HG03442 (cell line): ENCODE data around the gene TTYH3.
A peak's percentile ranks its signal among the peaks of the same experiment; 100 is the strongest.

Source experiments
- ATAC-seq: cut with Tn5 transposase; IDR thresholded peaks from one replicate; pipeline ENCODE4 v1.9.1; 2021; ENCODE audit warnings: mild to moderate bottlenecking, moderate library complexity; ENCODE audit not compliant: unreplicated experiment

The TTYH3 gene

DNA sequence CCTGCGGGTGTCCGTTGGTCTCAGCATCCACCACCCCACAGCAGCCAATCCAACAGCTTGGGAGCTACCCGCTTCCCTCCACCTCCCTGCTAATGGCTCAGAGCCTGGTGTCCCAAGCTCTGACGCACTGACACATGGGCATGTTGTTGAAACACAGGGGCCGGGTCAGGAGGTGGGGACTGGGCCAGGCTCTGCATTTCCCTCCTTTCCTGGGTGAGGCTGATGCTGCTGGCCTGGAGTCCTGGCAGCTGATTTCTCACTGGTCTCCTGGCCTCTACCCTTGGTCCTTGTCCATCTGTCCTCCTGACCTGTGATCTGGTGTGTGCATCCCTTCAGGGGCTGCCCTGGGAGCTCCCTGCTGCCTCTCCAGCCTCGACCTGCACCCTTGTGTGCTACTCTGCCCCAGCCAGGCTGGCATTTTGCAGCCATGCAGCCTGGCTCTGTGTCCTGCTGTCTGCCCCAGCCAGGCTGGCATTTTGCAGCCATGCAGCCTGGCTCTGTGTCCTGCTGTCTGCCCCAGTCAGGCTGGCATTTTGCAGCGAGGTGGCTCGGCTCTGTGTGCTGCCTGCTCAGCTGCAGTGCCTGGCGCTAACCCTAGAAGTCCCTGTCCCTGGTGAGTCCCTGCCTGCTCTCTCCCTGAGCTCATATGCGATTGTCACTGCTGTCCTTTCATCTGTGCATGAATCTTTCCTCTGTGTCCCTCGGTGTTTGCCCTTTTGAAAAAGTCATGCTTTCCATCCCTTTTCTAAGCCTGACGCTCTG is 70.2 kb downstream of the TTYH3 start:
- ATAC-seq, result no peak

DNA sequence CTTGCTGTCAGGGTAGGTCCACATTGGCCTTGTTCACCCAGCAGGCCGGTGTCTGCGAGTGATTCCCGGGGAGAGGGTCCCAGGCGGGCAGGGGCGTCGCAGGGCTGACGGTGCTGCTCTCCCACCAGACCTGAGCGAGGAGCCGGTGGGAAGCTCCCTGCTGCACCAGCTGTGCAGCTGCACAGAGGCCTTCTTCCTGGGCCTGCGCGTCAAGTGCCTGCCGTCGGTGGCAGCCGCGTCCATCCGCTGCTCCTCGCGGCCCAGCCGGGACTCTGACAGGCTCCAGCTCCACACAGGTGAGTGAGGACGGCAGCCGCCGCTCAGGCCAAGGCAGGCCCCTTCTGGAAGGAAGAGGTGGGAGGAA is 70.8 kb downstream of the TTYH3 start:
- no peak for ATAC-seq

DNA sequence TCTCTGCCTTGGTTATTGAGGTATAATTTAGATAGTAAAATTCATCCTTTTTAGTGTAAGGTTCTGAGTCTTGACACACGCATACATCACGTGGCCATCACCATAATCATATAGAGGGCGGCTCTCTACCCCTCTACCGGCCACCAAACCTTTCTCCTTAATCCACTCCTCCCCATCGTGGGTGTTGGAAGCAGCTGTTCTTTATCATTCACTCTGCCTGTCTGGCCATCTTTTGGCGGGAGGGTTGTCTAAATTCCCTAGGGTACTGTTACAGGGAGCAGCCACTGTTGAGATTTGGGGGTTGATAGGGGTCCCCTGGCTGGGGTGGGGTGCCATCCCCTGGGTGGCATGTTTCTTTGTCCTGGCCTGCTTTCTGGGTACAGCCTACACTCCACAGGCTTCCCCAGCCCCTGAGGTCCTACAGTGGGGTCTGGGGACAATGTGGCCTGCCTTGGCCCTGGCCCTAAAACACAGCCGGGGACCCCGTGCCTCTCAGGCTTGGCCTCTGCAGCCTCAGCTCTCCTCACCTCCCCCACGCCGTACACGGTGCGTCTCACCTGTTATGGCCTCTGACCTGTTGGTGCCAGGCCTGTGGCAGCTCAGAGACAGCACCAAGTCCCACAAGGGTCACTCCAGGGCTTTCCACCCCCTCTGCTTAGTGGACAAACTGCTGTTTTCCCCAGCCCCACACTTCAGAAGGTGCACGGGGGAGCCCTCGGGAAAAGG is 73.7 kb downstream of the TTYH3 start:
- ATAC-seq, result no peak

DNA sequence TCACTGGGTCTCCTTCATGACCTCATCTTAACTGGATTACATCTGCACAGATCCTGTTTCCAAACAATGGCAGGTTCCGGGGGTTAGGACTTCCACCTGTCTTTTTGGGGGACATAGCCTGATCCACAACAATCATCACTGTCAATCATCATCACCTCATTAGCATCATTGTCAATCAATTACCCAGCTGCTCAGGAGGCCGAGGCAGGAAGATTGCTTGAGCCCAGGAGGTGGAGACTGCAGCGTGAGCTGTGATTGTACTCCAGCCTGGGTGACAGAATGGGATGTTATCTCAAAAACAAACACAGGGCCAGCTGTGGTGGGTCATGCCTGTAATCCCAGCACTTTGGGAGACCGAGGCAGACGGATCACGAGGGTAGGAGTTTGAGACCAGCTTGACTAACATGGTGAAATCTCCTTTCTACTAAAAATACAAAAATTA is 74.9 kb downstream of the TTYH3 start:
- ATAC-seq, result no peak

DNA sequence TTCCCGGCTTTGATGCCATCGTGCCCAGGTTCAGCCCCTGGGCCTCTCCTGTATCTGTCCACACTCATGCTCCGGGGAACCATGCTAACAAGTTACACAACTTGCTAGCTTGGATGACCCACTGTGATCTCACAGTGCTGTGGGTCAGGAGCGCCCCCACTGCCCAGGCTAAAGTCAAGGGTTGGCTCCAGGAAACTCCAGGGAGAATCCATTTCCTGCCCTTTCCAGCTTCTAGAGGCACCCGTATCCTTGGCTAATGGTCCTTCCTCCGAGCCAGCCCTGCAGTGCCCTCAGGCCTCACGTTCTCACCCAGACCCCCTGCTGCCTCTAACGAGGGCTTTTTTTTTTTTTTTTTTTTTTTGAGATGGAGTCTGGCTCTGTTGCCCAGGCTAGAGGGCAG is 75.7 kb downstream of the TTYH3 start:
- no peak for ATAC-seq

DNA sequence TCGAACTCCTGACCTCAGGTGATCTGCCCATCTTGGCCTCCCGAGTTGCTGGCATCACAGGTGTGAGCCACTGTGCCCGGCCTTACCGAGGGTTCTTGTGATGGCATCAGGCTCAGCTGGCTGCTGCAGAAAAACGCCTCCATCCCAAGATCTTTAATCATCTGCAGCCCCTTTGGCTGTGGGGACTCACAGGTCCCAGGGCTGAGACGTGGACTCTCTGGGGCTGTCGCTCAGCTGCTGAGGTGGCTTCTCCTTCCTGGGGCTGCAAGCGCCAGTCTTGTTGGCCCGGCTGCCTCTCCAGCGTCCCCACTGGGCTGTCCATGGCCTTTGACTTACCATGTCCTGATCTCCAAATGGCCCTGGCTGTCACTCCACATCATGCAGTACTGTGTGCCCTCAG is 76.3 kb downstream of the TTYH3 start:
- no peak for ATAC-seq

DNA sequence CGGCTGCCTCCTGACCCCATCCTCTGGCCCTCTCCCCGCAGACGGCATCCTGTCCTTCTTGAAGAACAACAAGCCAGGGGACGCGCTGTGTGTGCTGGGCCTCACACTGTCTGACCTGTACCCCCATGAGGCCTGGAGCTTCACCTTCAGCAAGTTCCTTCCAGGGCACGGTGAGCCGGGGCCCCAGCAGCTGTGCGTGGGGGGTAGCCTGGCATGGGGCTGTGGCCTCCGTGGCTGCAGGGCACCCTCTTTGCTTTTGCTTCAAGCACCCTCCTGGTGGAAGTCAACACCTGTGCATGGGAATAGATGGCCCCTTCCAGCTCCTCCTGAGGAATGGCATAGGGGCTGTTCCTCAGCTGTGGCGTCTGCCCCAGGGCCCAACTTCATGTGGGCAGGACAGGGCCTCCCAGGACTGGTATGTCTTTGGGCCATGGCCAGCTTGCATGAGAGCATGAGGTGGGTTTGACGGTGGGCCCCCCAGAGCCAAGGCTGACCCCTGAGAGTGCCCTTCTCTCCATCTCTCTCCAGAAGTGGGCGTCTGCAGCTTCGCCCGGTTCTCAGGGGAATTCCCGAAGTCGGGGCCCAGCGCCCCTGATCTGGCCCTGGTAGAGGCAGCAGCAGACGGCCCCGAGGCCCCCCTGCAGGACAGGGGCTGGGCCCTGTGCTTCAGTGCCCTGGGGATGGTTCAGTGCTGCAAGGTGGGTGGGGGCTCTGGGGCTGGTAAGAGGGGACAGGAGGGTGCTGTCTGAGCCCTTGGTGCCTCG is 76.9 kb downstream of the TTYH3 start:
- no peak for ATAC-seq

DNA sequence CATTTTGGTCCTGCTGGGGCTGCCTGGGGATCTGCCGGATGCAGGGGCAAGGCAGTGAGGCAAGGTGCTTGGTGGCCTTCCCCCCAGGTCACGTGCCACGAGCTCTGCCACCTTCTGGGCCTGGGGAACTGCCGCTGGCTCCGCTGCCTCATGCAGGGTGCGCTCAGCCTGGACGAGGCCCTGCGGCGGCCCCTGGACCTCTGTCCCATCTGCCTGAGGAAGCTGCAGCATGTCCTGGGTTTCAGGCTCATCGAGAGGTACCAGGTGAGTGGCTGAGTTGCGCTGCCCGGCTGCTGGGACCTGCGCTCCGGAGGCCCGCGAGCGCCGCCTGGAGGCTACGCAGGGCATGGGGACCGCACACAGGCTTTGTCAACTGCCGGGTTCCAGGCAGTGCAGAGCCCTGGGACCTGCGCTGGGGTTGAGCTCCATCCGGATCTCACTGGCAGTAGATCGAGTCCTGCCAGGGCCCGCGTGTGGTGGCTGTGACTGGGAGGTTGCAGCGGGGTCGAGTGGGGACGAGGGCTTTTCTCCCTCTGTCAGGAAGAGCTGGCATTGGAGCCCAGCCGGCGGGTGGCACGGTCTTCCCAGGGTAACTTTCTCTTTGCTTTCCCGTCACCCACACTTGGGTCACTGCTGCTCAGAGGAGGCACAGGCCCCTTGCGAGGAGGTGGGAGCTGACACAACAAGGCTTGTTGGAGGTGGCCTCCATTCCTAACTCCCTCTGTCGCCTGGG is 77.9 kb downstream of the TTYH3 start:
- ATAC-seq, result peak; percentile 82

DNA sequence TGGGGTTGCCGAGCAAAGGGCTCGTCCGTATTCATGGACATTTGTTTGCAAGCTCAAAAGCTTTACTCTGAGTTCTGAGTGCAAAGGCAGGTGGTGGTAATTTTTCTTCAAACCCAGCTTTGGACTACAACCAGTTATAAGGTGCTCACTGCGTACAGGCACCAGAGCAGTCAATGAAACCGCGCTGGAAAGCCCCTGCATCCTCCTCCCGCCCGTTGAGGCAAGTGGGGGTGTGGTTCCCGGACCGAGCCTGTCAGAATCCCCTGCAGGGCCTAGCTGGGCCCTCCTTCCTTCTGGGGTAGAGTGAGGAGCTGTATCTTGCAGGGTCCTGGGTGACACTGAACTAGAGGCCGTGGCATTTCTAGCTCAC is 78.5 kb downstream of the TTYH3 start:
- ATAC-seq, result peak; percentile 44

DNA sequence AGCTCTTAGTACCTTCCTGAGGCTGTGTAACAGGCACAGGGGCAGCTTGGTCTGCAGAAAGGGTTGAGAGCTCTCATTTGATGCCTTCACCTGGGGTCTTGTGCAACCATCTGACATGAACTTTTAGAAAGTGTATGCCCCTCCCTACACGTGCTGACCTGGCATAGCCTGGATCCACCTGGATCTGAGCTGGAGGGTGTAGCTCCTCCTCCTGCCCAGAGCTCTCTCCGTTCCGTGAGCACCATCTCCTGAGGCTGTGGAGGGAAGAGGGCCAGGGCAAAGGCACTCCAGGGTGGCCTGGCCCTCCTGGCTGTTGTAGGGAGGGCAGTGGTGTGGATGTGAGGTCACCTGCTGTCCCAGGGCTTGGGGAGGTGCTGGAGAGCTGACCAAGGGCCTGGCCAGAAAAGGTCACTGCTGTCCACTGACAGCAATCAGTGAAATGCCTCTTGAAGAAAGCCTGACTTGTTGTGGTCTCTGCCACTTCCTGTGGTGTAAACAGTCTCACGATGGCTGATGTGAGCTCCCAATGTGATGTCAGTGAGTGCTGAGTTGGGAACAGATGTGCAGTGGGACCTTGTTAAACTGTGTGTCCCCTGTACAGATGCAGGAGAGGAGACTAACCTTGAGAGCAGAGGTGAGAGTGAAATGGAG is 79.2 kb downstream of the TTYH3 start:
- ATAC-seq, result peak; percentile 36

DNA sequence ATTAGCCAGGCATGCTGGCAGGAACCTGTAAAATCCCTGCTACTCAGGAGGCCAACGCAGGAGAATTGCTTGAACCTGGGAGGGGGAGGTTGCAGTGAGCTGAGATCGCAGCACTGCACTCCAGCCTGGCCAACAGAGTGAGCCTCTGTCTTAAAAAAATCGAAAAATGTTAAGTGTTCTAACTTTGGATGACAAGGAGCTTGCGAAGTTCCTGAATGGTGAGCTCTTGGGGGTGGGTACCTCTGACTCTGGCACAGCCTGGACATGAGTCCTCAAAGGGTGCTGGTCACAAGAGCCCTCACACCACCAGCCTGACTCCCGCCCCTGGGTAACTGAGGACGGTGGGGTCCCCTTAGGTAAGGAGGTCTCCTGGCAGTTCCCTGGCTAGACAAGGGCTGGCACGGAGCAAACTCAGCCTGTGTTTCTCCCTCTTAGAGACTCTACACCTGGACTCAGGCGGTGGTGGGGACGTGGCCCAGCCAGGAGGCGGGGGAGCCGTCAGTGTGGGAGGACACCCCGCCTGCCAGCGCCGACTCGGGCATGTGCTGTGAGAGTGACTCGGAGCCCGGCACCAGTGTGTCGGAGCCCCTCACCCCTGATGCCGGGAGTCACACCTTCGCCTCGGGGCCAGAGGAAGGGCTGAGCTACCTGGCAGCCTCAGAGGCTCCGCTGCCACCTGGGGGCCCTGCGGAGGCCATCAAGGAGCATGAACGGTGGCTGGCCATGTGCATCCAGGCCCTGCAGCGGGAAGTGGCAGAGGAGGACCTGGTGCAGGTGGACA is 80.3 kb downstream of the TTYH3 start:
- no peak for ATAC-seq

DNA sequence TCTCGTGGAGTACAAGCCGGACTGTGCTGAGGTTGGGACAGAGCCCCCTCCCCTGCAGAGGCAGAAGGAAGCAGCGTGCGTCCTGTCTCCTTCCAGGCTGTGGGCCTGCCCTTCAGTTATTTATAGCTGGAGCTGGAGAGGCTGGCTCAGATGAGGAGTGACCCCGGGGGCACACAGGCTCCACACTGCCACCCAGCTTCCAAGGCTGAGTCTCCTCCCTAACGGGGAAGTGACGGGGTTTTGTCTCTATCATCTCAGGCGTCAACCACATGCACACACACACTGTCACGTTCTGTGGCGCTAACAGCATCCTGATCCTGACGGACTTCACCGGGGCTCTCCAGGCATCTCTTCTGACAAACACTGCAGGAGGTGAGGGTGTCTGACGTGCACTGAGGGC is 81.6 kb downstream of the TTYH3 start:
- no peak for ATAC-seq

DNA sequence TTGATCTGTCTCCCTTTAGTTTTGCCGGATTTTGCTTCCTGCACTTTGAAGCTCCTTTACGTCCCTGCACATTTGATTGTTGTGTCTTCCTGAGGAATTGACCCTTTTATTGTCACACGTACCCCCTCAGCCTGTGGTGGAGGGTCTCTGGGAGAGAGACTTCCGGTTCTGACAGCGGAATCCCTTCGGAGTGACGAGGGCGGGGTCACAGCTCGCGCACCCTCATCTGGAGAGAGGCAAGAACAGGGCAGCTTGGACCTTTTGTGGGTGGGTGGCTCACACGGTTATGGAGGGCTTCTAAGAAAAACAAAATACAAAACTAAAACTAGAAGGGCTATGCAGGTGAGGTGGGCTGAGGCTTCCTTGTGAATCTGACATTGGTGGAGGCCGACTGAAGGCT is 82.2 kb downstream of the TTYH3 start:
- no peak for ATAC-seq
